GM06990 (cell line): ENCODE data around the gene SEMA6A.

Experiments used
- DNase-seq: peaks from one replicate; pipeline ENCODE4 v3.0.0-alpha.2; 2011; ENCODE audit not compliant: insufficient read length; ENCODE audit errors: extremely low read depth
- H3K27me3 ChIP-seq: replicated peaks from 2 replicates; pipeline ENCODE4 v1.6.0; 2011; ENCODE audit warnings: low read length; ENCODE audit not compliant: control insufficient read depth, insufficient read depth
- H3K36me3 ChIP-seq: 2 replicates; pipeline ENCODE4 v1.5.1; 2011; ENCODE audit warnings: low read length; ENCODE audit not compliant: control insufficient read depth, insufficient read depth
- H3K4me3 ChIP-seq: replicated peaks from 2 replicates; pipeline ENCODE4 v1.5.1; 2011; ENCODE audit warnings: low read depth, mild to moderate bottlenecking, control low read depth, low read length
- CTCF ChIP-seq: IDR thresholded peaks from 2 replicates; pipeline ENCODE4 v1.5.1; 2011; ENCODE audit warnings: low read length, control low read depth, mild to moderate bottlenecking, inconsistent platforms; ENCODE audit not compliant: insufficient read depth, poor library complexity, severe bottlenecking

SEMA6A gene

GRCh38 chr5:116438979-116439554 is 135.6 kb downstream of the SEMA6A start:
- Histone ChIP-seq H3K36me3 (no peaks in the 10 kb centered on the region), H3K4me3 (no peak overlapping the region), H3K27me3 (no peaks in the 10 kb centered on the region)
- DNase-seq: no peak
- no peak for TF ChIP-seq CTCF

- DNase-seq: no peak
- TF ChIP-seq CTCF: no peak
- no peaks in the 10 kb centered on the region for H3K27me3 ChIP-seq
- H3K4me3 ChIP-seq: no peak overlapping the region
- no peaks in the 10 kb centered on the region for H3K36me3 ChIP-seq
Measured at GRCh38 chr5:116437922-116438578, 136.6 kb downstream of the SEMA6A start.

- no peak for DNase-seq
- no peak for TF ChIP-seq CTCF
- Histone ChIP-seq H3K27me3 (no peaks in the 10 kb centered on the region), H3K4me3 (no peak overlapping the region), H3K36me3 (no peaks in the 10 kb centered on the region)
Measured at GRCh38 chr5:116437351-116437705, 137.3 kb downstream of the SEMA6A start.

- Histone ChIP-seq H3K4me3 (no peak overlapping the region), H3K27me3 (no peaks in the 10 kb centered on the region), H3K36me3 (no peaks in the 10 kb centered on the region)
- TF ChIP-seq CTCF: no peak
- no peak for DNase-seq
Measured at GRCh38 chr5:116436674-116437350, 137.8 kb downstream of the SEMA6A start.

- Histone ChIP-seq H3K4me3 (no peak overlapping the region), H3K36me3 (no peaks in the 10 kb centered on the region), H3K27me3 (no peaks in the 10 kb centered on the region)
- no peak for DNase-seq
- no peak for TF ChIP-seq CTCF
Measured at GRCh38 chr5:116428966-116429365, 145.7 kb downstream of the SEMA6A start.

GRCh38 chr5:116428413-116428812 is 146.2 kb downstream of the SEMA6A start:
- Histone ChIP-seq H3K27me3 (no peaks in the 10 kb centered on the region), H3K4me3 (no peak overlapping the region), H3K36me3 (no peaks in the 10 kb centered on the region)
- no peak for DNase-seq
- TF ChIP-seq CTCF: no peak
